Middle frontal gyrus (tissue), 1 donor: ENCODE data around the gene ZNF747.
"Not testable (repeated sequence)": the region's sequence is repeated elsewhere in the genome, so short reads cannot be mapped to it uniquely, and the experiment has no call there.

ENCODE experiments used
- DNase-seq: peaks from one replicate; pipeline ENCODE4 v3.0.0-alpha.2; 2015; ENCODE audit warnings: low spot score; ENCODE audit errors: extremely low spot score

ZNF747 gene

DNA sequence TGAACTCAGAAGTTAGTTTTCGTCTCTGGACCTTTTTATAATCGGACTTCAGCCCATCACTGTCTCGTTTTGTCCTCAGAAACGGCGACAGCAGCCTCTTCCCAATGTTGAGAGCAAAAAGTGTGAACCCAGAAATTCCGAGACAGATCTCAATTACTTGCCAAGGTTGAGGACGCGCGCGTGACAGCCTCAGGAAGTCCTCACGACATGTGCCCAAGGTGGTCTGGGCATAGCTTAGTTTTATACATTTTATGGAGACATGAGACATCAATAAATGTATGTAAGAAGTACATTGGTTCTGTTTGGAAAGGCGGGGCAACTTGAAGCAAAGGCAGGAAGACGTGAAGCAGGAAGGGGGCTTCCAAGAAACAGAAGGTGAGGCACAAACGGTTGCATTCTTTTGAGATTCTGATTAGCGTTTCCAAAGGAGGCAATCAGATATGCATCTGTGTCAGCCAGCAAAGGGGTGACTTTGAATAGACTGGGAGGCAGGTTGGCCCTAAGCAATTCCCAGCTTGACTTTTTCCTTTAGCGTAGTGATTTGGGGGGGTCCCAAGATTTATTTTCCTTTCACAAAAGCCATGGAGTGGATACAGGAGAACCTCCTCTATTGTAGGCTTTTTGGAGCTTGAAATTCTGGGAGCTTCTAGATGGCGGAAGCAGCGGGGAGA is 583 bp upstream of the ZNF747 start:
- DNase-seq, result no peak

DNA sequence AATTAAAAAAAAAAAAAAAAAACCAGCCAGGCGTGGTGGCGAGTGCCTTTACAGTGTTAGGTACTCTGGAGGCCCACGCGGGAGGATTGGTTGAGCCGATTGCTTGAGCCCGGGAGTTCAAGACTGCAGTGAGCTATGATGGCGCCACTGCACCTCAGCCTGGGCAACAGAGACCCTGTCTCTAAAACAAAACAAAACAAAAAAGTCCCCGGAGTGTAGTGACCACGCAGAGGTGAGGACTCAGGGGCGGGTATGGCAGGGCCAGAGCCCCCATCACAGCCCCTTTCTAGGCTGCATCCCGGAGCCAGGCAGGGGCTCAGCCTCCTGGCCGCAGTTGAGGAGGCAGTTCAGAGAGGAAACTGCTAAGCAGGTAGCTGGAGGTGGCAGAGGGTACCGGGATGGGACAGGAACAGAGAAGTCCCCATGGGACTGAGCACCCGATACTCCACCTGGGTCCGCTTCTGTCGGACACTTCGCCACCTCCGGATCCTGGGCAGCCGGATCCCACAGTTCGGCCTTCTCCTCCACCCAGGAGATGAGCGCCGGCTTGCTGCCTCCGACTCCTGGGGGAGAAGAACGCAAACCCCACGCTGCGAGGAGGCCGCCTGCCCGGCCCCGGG is 800 bp downstream of the ZNF747 start:
- DNase-seq, result no peak

DNA sequence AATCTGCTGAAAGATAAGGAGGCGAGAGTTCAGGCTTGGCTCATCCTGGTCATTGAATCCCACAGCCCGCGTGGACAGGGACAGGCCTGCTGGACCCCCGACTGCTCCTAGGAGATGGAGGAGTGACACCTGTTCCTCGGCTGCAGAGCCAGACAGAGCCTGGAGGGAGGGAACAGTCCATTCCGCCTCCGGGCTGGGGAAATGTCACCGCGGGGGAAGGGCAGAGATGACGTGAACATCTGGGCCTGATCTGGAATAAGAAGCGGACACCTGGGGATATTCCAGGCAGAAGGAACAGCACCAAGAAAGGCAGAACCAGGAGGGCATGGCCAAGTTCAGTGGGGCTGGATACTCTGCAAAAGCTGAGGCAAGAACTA is 1.5 kb downstream of the ZNF747 start:
- no peak for DNase-seq

DNA sequence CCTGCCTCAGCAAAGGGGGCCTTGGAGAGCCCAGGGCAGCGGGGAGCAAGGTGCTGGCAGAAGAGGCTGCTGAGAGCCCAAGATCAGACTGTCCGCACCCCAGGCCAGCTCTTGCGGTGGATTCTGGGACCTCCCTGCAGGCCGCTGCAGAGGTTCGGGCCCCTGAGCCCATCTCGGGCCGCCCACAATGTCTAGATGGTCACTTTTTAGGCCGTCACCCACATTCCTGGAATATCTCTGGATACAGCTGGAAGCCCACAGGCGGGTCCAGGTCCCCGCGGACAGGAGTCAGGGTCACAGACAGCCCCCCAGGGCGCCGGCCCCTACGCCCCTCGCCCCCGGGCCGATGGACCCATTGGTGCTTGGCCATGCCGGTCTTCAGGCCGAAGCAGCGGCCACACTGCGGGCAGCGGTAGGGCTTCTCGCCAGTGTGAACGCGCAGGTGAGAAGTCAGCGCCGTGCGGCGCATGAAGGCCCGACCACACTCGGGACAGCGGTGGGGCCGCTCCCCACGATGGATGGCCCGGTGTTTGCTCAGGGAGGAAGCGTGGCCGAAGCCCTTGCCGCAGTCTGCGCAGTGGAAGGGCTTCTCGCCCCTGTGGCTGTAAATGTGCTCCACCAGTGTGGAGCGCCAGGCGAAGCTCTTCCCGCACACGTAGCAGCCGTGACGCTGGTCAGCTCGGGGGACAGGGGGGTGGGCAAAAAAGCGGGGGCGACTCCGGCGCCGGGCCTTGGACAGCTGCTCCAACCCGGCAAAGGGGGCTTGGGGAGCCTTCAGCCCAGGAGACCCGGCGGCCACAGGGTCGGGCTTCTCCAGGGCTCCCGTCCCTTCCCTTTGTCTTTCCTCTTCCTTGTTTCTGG is 2.1 kb downstream of the ZNF747 start:
- no peak for DNase-seq

DNA sequence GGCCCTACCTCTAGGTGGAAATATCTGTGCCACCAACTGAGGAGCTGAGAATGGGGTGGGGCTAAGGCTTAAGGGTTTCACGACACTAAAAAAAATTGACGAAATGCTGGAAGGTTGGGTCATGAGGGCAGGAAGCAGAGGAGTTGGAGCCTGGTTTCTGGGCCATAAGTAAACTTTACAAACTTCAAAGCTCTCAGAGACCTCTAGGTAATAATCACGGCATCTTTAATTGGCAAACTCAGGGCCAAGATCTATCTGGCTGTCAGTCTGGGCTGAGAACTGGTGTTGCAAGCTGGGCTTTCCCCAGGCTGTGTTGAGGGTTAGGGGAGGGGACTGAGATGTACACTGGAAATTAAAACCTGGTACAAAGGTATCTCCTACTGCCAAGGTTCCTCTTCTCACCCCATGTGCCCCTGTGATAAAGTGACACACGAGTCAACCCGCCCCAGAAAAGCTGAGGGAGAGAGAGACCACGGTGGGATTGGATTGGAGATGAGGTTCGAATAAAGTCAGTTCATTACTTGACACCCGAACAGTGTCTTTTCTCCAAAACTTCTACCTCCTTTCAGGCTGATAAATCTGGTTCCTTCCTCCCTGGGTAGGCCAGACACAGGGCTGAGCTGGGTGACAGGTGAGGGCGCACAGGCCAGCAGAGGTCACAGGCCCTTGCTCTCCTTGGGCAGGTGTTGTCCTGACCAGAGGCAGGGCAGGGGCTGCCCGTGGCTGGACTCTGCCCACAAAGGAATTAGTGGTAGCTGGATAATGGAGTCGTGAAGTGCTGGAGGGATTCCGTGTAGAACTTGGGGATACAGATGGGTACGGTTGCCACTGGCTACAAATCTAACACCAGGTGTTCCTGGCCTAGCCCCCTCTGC is 4.3 kb downstream of the ZNF747 start:
- DNase-seq, result no peak

DNA sequence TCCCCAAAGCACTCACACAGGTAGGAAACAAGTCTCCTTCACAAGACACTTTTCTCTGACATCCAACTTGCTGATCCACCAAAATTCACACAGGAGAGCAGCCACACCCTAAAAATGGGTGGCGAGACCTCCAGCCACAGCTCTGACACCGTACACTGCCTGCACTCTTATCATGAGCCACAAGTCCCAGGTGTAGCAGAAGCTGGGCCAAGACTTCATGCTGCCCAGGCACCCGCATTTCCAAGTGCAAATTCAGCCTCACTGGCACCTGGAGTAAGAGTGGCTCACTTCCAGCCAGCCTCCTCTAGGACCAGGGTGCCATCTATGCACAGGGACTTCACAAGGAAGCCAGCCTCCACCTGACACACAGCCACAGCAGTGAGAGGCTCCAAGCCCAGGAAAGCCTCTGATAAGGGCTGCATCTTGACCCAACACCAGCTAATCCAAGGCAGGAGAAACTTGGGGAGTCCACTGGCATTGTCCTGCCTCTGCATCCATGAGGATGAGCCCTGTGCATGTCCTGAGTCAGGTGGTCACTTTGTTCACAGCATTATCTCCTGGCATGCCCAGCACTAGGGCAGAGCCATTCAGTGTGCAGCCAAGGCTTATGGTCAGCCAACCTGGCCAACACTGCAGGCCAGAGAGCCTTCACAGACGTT is 5.7 kb downstream of the ZNF747 start:
- DNase-seq, result no peak

DNA sequence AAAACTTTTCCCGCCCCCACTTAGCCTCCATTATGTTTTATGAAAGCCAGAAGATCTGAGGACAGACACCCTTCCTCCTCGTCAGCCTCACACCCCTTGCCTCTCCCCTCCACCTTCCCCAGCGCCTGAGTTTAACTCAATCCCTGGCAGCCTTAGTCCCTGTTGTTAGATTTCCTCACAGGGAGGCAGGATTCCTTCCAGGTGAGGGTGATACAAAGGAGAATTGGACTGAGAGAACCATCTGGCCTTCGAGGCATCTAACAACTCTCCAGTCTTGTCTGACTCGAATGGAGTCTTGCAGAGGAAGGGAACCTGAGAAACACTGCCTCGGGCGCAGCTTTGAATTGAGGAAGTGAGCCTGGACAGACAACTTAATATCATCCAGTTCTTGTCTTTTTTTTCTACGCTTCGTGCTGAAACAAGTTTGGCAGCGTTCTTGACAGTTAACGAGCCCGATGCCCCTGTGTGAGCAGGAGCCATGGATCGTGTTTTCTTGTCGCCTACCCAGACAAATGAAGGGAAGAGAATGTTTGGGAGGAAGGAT is 7.0 kb downstream of the ZNF747 start:
- no peak for DNase-seq

DNA sequence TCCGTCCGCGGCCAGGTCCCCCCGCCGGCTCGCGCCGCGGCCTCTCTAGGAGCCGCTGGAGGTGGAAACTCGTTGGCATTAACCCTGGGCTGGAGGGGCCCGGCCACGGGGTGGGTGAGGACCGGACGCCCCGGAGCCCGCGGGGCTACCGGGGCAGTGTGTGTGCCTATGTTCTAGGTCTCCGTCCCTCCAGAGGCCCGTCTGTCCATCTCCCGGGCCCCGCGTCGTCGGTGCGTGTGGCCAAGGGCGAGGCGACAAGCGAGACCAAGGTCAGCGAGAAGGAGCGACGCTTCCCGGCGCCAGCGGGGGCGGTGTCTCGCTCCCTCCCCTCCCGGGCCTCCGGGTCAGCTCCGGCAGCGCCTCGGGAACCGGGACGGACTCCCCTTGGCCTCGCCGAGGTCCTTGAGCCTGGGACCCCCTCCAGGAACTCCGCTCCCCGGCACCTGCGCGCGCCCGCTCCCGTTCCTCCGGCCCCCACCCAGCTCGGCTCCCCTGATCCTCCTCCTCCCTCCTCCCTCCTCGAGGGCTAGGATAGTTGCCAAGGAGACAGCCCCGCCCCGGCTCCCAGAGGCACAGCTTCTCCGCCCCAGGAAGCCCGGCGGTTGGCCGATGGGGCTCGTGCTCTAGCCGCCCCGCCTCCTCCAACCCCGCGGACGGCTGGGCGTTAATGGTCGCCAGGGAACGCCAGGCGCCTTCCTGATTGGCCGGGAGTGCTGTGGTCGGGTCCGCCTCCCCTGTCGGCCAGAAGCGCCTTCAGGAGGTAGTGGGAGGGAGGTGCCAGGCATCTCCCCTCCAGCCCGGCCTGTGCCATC is 7.6 kb downstream of the ZNF747 start:
- peak; percentile 95 for DNase-seq

DNA sequence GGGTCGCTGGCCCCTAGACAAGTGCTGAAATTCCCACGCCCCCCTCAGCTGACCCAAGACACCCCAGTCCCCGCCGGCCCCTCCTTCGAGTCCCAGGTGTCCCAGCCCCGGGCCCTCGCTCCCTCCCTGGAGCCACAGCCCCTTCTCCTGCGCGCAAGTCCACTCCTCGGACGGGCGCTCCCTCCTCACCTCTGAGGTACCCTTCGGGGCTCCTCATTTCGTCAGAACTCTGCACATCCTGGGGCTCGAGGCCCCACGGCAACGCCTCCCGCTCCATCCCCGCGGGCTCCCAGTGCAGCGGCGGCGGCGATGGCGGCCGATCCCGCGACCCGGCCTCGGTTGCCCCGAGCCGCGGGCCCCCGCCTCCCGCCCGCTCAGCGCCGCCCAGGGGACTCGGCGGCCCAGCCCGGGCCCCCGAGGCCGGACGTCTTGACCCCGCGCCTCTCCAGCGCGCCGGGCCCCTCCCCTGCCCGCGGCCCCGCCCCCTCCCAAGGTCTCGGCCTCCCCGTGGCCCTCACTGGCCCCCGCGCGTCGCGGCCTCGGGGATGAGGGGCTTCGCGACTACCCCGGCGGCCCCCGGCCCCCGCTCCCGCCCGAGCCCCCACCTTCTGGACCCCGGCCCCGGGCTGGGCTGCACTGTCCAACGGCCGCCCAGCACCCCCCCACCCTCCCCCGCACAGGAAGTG is 8.4 kb downstream of the ZNF747 start, which contains the start of gene ZNF768:
TSS of gene ZNF768 (minus strand) at position 430 of the 686 bp plus-strand sequence. CDS start at position 277, 153 bp downstream.
- no peak for DNase-seq

DNA sequence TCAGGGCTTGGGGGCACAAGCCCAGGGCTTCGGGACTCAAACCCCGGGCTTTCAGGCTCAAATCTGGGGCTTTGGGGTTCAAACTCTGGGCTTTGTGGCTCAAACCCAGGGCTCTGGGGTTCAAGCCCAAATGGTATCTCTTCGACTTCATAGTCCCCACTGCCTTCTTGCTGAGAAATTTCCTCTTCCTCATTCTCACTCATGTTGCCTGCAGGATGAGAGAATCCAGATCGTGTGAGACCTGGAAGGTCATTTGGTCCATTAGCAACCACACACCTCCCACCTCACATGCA is 8.9 kb downstream of the ZNF747 start:
- DNase-seq, result no peak

DNA sequence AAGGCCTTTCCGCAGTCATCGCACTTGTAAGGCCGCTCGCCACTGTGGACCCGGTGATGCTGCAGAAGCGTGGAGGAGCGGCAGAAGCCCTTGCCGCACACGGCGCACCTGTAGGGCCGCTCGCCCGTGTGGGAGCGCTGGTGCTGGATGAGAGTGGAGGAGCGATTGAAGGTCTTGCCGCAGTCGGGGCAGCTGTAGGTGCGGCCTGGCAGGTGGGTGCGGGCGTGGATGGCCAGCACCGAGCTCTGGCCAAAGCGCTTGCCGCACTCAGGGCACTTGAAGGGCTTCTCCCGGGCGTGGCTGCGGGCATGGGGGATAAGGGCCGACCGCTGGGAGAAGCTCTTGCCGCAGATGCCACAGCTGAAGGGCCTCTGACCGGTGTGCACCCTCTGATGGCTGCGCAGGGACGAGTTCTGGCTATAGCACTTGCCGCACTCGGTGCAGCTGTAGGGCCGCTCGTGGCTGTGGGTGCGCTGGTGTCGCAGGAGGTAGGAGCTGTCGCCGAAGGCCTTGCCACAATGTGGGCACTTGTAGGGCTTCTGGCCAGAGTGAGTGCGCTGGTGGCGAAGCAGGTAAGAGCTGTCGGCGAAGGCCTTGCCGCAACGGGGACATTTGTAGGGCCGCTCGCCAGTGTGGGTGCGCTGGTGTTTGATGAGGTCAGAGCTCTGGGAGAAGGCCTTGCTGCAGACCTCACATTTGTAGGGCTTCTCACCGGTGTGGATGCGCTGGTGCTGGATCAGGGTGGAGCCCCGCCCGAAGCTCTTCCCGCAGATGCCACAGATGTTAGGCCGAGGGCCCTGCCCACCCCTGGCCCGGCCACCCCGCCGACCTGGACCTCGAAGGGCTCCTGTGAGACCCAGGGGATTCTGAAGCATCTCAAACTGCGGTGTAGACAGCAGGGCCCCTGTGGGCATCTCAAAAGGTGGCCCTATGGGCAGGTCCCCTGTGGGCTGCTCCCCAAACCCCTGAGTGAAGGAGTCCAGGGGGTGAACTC is 9.8 kb downstream of the ZNF747 start:
- DNase-seq, result no peak

DNA sequence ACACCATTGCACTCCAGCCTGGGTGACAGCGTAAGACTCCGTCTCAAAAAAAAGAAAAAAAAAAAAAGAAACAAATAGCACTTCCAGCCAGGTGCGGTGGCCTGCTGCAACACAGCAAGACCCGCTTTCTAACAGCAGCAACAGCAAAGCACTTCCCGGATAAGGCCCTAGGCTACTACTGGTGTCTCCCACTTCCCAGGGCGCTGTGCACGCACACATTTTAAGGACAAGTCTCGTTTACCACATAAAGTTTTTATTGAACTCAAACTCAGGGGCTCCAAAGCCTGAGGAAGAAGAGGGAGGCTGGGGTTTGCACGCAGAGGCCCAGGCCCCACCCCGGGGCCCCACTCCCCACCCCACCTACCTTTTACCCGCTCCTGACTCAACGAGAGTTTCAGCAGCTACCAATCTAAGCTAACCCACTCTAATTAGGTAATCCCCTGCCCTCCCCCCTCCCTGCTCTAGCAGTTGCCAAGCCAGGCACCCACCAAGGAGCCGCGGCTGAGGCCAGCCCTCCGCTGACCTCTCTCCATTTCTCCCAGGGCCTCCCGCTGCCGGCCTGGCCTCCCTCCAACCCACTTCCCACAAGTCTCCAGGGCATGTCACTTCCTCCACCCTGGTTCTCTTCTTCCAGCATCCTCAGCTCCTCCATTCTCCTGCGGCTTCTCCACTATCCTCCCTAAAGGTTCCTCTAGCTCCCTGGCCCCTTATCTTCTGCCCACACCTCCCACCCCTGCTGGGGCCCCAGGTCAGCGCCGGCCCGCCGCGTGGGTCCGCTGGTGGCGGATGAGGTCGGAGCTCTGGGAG is 10.7 kb downstream of the ZNF747 start:
- no peak for DNase-seq

DNA sequence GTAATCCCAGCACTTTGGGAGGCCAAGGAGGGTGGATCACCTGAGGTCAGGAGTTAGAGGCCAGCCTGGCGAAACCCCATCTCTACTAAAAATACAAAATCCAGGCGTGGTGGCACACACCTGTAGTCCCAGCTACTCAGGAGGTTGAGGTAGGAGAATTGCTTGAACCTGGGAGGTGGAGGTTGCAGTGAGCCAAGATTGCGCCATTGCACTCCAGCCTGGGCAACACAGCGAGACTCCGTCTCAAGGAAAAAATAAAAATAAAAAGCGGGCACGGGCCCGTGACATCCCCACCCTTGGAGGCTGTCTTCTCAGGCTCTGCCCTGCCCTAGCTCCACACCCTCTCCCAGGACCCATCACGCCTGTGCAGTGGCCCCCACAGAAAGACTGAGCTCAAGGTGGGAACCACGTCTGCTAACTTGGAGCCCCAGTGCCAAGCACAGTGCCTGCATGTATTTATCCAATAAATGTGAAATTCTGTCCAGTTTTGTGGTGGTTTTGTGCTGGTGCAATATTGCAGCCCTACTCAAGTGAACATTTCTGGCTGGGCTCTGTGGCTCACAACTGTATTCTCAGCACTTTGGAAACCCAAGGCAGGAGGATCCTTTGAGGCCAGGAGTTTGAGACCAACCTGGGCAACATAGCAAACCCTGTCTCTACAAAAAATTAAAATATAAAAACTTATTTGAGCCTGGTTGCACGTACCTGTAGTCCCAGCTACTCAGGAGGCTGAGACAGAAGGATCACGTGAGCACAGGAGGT is 11.8 kb downstream of the ZNF747 start:
- DNase-seq, result not testable (repeated sequence)

DNA sequence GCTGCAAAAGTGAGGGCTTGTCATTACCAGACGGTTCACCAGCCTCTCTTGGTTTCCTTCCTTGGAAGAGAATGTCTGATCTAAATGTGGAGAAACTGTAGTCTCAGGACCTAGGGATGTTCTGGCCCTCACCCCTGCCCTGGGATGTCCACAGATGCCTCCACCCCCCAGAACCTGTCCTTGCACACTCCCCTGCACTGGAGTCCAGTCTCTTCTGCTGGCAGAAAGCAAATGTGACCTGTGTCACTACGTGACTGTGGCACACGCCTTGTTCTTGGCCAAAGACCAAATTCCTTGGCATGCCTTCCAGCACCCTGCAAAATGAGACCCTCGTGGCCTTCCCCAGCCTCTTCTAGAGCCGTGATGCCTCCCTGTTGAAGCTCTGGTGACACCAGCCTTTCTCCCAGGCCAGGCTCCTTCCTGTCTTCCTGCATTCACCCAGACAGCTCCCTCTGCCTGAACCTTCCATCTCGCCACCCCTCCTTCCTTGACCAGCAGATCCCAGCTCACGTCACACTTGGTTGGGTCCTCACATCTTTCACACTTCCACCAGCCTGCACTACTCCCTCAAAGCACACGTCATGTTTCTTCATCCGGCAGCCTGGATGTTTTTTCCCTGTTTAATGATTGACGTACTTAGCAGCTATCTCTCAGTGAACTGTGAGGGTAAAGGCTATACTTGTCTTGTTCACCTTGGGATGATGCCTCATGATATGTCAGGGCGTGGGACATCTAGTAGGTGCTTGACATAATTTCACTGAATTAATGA is 12.6 kb downstream of the ZNF747 start:
- DNase-seq, result no peak

DNA sequence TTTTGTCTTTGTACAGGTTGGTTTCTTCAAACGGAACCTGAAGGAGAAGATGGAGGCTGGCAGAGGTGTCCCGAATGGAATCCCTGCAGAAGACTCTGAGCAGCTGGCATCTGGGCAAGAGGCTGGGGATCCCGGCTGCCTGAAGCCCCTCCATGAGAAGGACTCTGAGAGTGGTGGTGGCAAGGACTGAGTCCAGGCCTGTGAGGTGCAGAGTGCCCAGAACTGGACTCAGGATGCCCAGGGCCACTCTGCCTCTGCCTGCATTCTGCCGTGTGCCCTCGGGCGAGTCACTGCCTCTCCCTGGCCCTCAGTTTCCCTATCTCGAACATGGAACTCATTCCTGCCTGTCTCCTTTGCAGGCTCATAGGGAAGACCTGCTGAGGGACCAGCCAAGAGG is 13.2 kb downstream of the ZNF747 start:
- no peak for DNase-seq
